ENCODE results near the gene ZBTB4.
"Not testable (repeated sequence)": the region's sequence is repeated elsewhere in the genome, so short reads cannot be mapped to it uniquely, and the experiment has no call there.

ZBTB4 gene

DNA sequence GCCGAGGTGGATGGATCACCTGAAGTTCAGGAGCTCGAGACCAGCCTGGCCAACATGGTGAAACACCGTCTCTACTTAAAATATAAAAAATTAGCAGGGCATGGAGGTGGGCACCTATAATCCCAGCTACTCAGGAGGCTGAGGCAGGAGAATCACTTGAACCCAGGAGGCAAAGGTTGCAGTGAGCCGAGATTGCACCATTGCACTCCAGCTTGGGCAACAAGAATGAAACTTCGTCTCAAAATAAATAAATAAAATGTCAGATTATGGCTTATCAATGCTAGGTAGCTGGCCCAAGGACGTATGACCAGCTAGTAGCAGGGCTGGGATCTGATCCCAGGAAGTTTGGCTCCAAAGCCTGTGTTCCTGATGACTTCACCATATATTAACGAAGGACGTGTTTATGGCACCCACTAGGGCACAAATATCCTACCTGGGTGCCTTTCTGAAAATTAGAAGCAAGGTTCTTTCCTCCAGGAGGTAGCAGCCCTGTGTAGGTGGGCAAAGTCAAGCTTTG is 8.9 kb downstream of the ZBTB4 start:
- not testable (repeated sequence) for DNase-seq (ENCODE audit: low read depth)

DNA sequence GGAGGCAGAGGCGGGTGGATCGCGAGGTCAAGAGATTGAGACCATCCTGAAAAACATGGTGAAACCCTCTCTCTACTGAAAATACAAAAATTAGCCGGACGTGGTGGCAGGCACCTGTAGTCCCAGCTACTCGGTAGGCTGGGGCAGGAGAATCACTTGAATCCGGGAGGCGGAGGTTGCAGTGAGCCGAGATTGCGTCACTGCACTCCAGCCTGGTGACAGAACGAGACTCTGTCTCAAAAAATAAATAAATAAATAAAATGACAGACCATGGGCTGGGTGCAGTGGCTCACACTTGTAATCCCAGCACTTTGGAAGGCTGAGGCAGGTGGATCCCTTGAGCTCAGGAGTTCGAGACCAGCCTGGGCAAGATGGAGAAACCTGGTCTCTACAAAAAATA is 9.6 kb downstream of the ZBTB4 start:
- DNase-seq (ENCODE audit: low read depth), result not testable (repeated sequence)

DNA sequence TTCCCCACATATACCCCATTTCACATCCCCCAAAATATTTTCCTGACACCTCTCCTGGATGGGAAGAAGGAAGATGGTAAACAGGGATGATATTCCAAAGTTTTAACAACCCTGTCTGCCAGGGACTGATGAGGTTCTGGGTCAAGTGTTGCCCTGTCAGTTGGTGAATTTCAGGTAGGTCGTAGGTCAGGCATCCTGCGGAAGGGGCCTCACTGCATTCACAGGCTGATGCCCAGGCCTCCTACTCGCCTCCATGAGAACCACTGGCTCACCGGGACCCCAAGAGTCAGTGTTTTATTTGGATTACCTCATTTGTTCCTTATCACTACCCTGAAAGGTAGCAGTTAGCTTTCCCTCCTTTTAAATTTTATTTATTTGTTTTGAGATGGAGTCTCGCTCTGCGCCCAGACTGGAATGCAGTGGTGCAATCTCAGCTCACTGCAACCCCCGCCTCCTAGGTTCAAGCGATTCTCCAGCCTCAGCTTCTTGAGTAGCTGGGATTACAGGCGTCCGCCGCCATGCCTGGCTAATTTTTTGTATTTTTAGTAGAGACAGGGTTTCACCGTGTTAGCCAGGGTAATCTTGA is 10.5 kb downstream of the ZBTB4 start:
- DNase-seq (ENCODE audit: low read depth), result no peak

DNA sequence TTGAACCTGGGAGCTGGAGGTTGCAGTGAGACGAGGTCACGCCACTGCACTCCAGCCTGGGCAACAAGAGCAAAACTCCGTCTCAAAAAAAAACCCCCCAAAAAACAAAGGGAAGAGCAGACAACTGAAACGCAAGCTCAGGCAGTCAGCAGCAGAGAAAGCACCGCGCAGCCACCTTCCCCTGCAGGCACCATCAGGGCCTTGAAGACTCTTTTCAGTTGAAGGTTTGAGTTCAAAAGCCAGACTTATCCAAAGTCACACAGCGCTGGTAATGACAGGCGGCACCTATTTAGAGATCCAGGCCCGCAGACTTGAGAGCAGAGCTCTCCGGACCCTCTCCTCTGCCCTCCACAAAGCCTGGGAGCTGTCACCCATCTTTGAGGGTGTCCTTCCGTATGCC is 11.1 kb downstream of the ZBTB4 start:
- no peak for DNase-seq (ENCODE audit: low read depth)

DNA sequence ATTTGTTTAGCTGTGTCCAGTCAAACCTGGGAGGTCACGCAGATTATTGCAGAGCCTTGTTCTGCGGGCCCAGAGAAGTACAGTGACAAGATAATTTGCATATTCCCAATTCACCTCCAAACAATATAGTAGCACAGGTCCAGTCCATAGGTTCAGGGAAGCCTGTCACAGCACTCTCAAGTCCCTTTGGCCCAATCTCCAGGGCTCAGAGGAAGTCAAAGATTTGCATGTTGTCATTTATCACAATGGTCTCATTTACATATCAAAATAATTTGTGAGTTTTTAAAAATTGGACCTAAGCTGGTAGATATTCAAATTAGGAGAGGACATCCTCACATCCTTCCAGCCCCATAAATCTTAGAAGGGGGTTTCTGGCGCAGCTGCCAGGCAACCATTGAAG is 11.9 kb downstream of the ZBTB4 start:
- no peak for DNase-seq (ENCODE audit: low read depth)

DNA sequence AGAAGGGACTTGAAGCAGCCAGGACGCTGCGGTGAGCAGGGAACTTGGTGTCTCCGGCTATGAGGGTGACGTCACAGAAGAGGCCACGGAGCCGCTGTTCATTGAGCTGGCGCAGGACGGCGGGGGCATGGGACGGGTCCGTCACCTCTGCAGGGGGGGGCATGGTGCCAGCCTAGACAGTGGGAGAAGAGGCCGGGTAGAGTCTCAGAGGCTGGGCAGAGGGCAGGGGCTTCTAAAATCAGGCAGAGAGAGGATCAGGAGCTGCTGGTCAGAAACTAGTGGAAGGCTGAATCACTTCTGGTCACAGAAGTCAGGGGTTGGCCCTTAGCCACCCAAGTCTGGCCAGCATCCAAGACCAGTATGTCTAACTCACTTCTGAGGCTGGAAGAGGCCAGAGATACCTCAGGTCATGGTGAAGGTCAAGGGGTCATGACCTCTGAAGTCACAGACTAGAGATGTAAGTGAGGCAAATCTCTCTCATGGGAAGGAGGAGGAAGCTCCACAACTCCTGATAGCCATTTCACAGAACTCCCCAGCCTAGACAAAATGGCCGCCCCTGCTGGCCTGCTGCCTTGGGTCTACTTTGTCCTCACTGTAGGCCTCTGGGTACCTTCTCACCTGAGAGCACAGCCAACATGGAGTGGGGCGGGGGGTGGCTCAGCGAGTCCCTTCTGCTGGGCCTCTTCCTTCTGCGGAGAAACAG is 12.6 kb downstream of the ZBTB4 start:
- DNase-seq (ENCODE audit: low read depth), result no peak

DNA sequence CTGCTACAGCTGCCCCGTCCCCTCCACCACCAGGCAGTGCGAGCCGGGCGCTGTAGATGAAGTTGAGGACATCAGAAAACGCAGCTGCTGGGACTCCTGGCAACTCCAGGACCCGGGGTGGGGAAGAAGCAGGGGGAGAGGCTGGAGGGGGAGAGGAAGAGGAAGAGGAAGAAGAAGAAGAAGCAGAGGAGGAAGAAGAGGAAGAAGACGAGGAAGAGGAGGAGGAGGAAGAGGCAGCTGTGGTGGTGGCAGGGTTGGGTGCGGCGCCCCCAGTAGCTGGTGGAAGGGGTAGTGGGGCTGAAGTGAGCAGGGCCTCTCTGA is 13.2 kb downstream of the ZBTB4 start:
- no peak for DNase-seq (ENCODE audit: low read depth)

DNA sequence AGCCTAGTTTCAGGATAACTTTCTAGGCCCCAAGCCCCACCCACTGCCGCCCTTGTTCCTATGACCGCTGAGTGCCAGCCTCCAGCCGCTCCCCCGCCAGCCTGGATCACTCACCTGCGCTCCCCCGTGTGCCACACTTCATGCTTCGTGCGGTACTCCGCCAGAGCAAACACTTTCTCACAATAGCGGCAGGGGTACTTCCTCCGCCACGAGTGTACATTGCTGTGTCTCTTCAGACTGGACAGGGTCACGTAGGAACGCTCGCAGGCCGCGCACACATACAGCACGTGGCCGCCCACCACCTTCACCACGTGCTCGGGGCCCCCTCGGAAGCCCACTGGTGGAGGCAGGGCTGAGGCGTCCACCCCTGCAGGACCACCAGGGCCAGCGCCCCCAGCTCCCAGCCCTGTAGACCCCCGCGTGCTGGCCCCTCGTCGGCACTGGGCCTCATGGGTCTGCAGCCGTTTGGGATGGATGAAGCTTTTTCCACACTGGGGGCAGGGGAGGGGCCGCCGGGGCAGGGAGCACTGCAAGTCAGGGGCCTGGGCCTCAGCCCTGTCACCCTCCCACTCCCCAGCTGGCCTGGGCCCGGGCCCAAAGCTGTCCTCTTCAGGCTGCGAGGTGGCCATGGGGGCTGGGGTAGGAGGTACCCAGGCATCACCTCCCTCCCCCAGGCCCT is 13.7 kb downstream of the ZBTB4 start:
- DNase-seq (ENCODE audit: low read depth), result no peak

DNA sequence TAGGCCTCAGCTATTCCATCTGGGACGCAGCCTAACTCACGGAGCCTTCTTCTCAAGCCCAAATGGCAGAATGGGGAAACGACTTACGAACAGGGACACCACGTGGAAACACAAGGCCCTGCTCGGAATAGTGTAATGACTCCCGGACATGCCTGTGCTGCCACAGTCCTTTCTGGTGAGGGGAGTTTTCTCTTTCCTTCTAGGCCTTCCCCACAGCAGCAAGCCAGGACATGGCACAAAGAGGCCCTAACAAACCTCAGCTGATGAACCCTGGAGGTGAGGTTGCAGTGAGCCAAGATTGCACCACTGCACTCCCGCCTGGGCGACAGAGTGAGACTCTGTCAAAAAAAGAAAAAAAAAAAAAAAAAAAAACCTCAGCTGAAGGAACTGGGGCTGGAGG is 15.3 kb downstream of the ZBTB4 start:
- no peak for DNase-seq (ENCODE audit: low read depth)

DNA sequence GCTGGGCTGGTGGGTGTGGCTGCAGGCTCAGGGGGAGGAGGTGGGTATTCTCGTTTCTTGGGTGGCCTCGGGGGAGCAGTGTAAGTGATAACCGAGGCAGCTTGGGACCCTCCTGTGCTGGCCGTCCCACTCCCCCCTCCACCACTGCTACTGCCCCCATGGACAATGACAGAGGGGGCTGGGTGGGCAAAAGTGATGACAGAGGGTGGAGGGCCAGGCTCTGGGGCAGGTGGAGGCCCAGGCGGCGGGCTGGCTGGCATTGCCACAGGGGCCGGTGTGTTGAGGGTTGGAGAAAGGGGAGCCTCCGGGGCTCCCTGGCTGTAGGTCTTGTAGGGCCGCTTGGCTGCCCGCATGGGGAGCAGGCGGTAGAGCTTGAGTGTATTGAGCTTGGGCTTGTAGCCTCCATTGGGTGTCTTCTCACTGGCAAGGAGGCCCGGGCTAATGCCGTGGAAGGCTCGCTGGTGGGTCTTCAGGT is 16.0 kb downstream of the ZBTB4 start:
- DNase-seq (ENCODE audit: low read depth), result no peak

DNA sequence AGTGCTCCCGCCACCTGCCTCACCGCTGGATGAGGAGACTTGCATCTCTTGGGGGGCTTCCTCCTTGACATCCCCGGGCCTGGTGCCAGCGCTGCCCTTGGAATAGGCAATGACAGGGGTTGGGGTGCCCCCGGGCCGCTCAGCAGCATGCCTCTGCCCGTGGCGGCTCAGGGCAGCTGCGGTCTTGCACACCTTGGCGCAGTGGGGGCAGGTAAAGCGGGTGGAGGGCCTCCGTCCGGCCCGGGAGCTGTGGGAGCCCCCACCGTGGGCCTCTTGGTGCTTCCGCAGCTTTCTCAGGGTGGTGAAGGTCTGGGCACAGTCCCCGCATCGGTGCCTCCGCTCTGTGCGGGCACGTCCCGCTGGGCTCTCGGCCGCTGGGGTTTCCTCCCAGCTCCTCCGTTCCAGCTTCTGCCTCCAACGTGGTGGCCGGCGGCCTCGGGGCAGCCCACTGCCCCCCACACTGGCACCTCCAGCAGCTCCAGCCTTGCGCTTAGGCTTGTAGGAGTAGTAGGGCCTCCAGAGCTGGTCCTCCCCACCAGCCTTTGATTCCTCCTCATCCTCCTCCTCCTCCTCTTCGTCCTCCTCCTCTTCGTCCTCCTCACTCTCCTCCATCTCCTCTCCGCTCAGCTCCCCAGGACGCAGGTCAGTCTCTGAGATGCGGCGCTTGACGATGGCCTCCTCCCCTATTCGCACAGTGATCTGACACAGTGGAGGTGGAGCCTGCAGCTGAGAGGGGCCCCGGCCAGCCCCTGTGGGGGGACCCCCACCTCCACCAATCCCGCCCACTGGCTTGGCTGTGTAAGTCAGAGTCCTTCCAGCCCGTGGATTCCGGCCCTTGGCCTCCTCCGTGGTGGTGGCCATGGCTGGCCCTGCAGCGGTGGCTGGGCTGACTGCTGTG is 16.7 kb downstream of the ZBTB4 start:
- no peak for DNase-seq (ENCODE audit: low read depth)

DNA sequence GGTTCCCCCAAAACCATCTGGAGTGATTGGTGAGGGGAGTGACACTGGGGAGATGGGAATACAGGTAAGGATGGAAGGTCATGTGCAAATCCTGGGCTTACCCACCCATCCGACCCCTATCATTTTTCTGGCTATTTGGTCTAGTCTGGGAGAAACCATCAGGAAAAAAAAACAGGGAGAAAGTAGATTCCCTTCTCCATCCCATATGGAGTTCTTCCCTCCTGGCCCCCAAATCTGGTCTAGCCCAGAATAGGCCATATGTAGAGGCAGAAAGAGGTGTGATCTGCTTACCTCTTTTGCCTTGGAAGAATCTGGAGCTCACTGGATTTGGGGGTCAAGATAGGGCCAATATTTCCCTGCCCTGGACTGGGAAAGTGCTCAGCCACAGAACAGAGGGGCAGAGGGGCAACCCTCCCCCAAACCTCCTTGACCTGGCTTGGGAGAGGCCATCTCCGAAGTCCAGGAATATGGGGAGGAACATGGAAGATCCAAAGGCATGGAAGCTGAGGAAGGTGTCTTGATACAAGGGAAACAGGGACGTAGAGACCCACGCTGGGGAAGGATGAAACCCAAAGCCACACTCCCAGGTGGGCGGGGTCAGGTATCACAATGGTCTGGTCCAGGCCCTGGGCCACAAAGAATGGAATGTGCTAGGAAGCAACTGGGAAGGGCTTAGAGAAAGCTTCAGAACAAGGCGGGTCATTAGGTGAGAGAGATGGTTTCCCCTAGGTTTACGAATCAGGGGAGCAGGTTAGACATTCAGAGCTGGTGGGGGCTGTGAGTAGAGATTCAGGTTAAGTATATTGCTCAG is 18.4 kb downstream of the ZBTB4 start:
- DNase-seq (ENCODE audit: low read depth), result no peak

DNA sequence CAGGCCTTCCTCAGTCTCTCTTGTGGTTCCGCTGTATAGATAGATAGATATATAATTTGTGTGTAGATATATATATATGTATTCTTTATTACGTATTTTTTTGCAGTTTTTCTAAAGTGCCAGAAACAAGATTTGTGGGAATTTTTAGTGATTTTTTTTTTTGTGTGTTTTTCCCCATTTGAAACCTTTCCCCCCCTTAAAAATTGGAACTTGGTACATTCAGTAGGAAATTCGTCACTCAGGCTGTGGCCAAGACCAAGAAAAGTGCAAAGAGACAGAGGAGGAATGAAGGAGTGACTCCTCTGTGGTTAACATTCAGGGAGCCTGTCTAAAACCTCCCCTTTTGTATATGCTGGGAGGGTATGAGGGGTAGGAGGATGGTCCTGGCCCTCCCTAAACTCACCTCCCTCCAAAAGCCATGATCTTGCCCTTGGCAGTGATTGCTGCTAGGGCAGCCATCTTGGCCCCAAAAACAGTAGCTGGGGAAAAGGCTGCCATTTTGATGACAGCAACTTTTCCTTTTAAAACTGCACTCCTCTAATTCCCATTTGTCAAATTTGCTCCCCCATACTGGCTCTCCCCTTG is 19.4 kb downstream of the ZBTB4 start:
- DNase-seq (ENCODE audit: low read depth), result no peak

DNA sequence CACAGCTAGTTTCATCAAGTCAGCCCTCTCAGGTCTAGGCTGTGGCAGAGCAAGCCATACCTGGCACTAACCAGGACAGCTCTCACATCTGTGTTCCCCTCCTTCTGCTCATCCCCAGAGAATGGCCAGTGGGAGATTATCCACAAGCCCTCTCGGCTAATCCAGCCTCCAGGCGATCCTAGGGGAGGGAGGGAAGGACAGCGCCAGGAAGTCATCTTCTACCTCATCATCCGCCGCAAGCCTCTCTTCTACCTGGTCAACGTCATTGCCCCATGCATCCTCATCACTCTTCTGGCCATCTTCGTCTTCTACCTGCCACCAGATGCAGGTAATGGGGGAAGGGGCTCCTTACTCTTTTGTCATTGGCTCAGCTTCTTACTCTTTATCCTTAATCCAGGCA is 31.0 kb downstream of the ZBTB4 start:
- DNase-seq (ENCODE audit: low read depth), result no peak

DNA sequence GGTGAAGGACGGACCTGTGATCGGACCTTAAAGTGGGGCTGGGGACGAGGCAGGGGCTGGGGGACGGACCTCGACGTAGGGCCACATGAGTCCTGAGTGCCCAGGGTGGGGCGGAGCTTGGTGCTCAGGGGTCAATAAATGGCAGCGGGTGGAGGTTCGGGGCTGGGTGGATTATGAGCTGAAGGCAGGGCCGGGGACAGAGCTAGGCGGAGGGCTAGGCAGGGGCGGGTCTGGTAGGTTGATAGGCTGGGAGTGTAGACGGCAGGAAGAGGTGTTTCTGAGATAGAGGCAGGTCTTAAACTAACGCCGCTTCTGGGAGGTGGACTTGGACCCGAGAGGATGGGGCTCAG is 33.8 kb downstream of the ZBTB4 start:
- DNase-seq (ENCODE audit: low read depth), result no peak

DNA sequence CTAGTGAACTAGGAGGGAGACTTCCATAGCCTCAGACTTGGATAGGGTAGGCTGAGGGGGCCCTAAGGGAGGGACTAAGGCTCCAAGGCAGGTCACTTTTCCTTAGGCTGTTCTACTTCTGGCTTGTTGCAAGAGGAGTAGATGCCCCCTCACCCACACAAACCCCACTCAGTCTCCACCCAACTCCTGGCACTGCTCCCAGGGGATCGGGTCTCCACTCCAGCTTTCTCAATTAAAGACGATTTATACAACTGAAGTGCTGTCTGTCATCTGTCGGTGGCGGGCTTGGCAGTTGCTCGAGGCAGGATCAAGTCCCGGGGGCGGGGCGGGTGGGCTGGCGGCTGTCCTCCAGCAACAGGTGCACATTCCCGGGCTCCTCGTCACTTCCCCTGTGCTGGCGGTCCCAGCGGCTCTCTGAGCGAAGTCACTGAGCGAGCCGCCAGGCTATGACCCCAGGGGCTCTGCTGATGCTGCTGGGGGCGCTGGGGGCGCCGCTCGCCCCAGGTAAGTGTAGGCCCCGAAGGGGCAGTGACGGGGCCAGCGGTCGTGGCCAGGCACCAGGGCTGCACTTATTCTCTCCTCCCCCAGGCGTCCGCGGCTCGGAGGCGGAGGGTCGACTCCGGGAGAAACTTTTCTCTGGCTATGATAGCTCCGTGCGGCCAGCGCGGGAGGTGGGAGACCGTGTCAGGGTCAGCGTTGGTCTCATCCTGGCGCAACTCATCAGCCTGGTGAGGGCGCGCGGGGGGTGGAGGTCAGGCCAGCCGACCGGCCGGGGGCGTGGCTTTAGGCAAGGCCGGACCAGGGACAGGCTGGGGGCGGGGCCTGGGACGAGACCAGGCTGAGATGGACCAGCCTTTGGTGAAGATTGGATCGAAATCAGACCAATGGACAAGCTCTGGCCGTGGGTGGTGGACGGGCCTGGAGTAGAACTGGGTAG is 34.5 kb downstream of the ZBTB4 start, which contains the start of gene CHRNB1:
Gene CHRNB1, plus strand, starts transcription at position 380 of the 937 bp plus-strand sequence. Its CDS starts 67 bp downstream, at position 447.
- DNase-seq (ENCODE audit: low read depth), result no peak

DNA sequence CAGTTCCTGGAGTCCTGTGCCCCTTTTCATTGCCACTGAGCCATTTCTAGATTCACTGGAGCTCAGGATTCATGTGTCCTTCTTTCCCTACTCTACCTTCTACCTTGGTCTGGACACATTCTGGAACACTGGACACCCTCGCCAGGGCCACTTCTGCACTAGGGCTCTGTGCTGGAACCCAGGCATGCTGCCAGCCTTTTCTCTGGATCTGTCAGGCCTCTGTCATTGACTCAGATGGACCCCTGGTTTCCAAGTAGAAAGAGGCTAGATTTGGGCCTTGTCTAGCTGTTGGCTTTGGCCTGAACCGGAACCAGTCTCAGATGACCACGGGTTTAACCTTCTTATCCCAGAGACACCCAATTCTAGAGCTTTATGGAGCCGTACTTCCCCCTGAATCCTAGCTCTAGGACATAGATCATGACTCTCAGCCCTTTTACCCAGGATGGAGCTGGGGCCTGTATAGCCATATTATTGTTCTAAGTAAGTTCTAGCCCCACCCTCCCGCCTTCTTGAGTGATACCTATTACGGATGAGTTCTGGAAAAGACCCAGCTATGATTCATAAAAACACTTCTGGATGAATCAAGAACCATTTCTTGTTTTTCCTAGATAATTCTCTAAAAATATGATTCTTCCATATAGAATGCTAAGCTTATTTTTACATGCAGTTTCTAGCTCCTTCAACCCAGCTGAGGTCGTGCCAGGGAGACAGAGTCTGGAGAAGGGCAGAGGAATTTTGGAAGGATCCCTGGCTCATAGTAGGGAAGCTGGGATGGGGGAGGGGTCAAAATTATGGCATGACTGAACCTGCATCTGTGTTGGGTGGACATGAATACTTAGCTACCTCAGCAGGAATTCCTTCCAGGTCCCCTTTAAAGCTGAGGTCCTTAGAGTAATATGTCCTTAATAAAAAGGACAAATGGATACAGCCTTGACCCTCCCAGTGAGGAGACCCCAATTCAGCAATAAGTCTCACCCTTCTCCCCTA is 35.6 kb downstream of the ZBTB4 start:
- no peak for DNase-seq (ENCODE audit: low read depth)

DNA sequence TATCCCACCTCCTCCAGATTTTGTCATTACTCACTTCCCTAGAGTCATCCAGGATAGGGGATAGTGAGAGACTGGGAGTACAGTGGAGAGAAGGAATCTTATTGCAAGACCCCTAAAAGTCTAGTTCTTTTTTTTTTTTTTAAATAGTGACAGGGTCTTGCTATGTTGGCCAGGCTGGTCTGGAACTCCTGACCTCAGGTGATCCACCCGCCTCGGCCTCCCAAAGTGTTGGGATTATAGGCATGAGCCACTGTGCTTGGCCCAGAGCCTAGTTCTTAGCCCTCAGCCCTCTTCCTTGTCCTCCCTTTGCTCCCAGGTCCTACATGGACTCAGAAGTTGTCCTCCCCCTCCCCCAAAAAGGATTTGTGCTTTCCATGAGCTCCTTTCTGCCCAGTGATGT is 37.3 kb downstream of the ZBTB4 start:
- DNase-seq (ENCODE audit: low read depth), result no peak

DNA sequence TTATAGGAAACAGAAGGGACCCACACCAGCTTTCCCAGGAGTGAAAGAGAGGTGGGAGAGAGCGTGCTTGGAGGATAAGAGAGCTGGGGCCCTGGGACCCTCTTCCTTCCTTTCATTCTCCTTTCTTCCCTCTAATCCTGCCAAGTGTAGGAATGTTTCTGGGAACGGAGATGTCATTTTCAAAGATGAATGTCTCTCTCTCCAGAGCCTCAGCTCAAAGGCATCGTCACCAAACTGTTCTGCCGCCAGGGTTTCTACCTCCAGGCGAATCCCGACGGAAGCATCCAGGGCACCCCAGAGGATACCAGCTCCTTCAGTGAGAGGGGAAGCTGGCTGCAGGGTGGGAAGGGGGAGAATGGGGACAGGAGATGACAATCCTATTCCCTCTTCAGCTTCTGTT is 38.2 kb downstream of the ZBTB4 start:
- no peak for DNase-seq (ENCODE audit: low read depth)

Measured in stimulated activated CD4-positive, alpha-beta T cell treated with anti-CD3 and anti-CD28 coated beads, Interleukin-2, amount 100 ng/mL, for 4 hours (primary cell).